ENCODE measurements around the gene CDK17. TPM values are rescaled to one million over a fixed set of nuclear protein-coding genes. Genes with fewer than 3 reads are reported as not detected.

CDK17 gene

GRCh38 chr12:96228566-96229248 lies 171.5 kb downstream of the CDK17 start:
- Histone ChIP-seq H2BK15ac (ENCODE audit: low read depth, poor library complexity, severe bottlenecking) (no peak overlapping the region), H4K8ac (ENCODE audit: low read length) (no peak overlapping the region), H2BK12ac (ENCODE audit: low read length in 2 of 2) (no peak overlapping the region), H2BK120ac (ENCODE audit: low read depth, low read length) (no peak overlapping the region), H3K23ac (ENCODE audit: low read length in 2 of 2) (no peak overlapping the region), H3K4ac (ENCODE audit: low read depth in 1 of 2, low read length in 2 of 2) (no peak overlapping the region), H2AK5ac (ENCODE audit: low read length, severe bottlenecking) (no peak overlapping the region), H3K4me3 (ENCODE audit: insufficient read depth in 1 of 2, low read depth in 1 of 2, low read length in 2 of 2) (no peak overlapping the region), H3K27me3 (ENCODE audit: control insufficient read depth in 1 of 2, insufficient read depth in 1 of 2, low read length in 2 of 2) (no peaks in the 10 kb centered on the region), H3K79me1 (replicated peaks; ENCODE audit: low read length, poor library complexity, severe bottlenecking) (peaks cover 23% of the 10 kb centered on the region), H3K4me1 (ENCODE audit: control insufficient read depth, insufficient read depth, low read depth, low read length) (peaks cover 5% of the 10 kb centered on the region), H3K9me3 (ENCODE audit: control insufficient read depth, low read length) (no peaks in the 10 kb centered on the region), H2AFZ (ENCODE audit: low read depth, low read length) (no peak overlapping the region), H3K4me2 (ENCODE audit: low read length, poor library complexity, severe bottlenecking) (no peak overlapping the region), H4K91ac (ENCODE audit: low read length) (no peak overlapping the region), H2BK5ac (ENCODE audit: low read depth, low read length, poor library complexity, severe bottlenecking) (no peak overlapping the region), H3K14ac (ENCODE audit: low read length in 2 of 2) (no peak overlapping the region), H3K18ac (ENCODE audit: low read depth in 1 of 2, low read length in 2 of 2) (no peak overlapping the region), H3K36me3 (ENCODE audit: control insufficient read depth in 1 of 2, insufficient read depth in 2 of 2, low read depth in 1 of 2, low read length in 2 of 2) (peaks cover 31 to 58% of the 10 kb centered on the region in 2 experiments), H3K9ac (ENCODE audit: low read length) (peak overlapping the region; percentile 32), H3K27ac (ENCODE audit: low read length, poor library complexity, severe bottlenecking) (no peak overlapping the region)
- DNase-seq: no peak
- 95% methylated on average over 11 of the region's 12 CpGs for WGBS

Small RNA genes within 50 kb of the gene (small RNA-seq; reads per million reads assigned to genes)
- gene RN7SKP11 (ENCODE audit: low read depth) (not detected), gene RNU4-24P (ENCODE audit: low read depth) (not detected)
